Measurements from ENCODE around the gene CCDC127.
"Not testable (repeated sequence)": the region's sequence is repeated elsewhere in the genome, so short reads cannot be mapped to it uniquely, and the experiment has no call there.

DNA sequence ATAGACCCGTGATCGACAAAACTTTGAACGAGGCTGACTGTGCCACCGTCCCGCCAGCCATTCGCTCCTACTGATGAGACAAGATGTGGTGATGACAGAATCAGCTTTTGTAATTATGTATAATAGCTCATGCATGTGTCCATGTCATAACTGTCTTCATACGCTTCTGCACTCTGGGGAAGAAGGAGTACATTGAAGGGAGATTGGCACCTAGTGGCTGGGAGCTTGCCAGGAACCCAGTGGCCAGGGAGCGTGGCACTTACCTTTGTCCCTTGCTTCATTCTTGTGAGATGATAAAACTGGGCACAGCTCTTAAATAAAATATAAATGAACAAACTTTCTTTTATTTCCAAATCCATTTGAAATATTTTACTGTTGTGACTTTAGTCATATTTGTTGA is 38.4 kb upstream of the CCDC127 start:
- TF ChIP-seq, protein P1, sequence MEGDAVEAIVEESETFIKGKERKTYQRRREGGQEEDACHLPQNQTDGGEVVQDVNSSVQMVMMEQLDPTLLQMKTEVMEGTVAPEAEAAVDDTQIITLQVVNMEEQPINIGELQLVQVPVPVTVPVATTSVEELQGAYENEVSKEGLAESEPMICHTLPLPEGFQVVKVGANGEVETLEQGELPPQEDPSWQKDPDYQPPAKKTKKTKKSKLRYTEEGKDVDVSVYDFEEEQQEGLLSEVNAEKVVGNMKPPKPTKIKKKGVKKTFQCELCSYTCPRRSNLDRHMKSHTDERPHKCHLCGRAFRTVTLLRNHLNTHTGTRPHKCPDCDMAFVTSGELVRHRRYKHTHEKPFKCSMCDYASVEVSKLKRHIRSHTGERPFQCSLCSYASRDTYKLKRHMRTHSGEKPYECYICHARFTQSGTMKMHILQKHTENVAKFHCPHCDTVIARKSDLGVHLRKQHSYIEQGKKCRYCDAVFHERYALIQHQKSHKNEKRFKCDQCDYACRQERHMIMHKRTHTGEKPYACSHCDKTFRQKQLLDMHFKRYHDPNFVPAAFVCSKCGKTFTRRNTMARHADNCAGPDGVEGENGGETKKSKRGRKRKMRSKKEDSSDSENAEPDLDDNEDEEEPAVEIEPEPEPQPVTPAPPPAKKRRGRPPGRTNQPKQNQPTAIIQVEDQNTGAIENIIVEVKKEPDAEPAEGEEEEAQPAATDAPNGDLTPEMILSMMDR (IDR thresholded peaks at IDR 0.05; ENCODE audit: extremely low read depth in 1 of 2, insufficient read depth in 1 of 2, low read depth in 1 of 2, low read length in 2 of 2): not testable (repeated sequence)
- TF ChIP-seq POLR2A (IDR thresholded peaks at IDR 0.05; ENCODE audit: low read depth, low read length); GATA2 (IDR thresholded peaks at IDR 0.05; ENCODE audit: insufficient read depth, insufficient read length, low read depth, low read length); EZH2 (IDR thresholded peaks at IDR 0.05; ENCODE audit: borderline replicate concordance, low read depth, low read length, severe bottlenecking); JUN (IDR thresholded peaks at IDR 0.05; ENCODE audit: borderline replicate concordance, insufficient read depth, insufficient read length, low read depth); POLR2AphosphoS5 (IDR thresholded peaks at IDR 0.05; ENCODE audit: insufficient read depth, low read depth, low read length); FOS (IDR thresholded peaks at IDR 0.05; ENCODE audit: borderline replicate concordance, insufficient read depth, low read length): not testable (repeated sequence)
- TF ChIP-seq, protein P2, sequence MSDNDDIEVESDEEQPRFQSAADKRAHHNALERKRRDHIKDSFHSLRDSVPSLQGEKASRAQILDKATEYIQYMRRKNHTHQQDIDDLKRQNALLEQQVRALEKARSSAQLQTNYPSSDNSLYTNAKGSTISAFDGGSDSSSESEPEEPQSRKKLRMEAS (IDR thresholded peaks at IDR 0.05; ENCODE audit: insufficient read depth, insufficient read length): not testable (repeated sequence)

Measured in endothelial cell of umbilical vein (primary cell).